ENCODE data around the gene ANK2. TPM values are rescaled to one million over a fixed set of nuclear protein-coding genes. Genes with fewer than 3 reads are reported as not detected.

Gene ANK2
- total and polyA plus RNA-seq, 2 experiments from 2014 or later: 7.7 to 40.4 TPM

GRCh38 chr4:113420938-113421337 is 371.5 kb downstream of the ANK2 start:
- no peak for TF ChIP-seq ZNF331 (CRISPR knock-in tag; IDR thresholded peaks at IDR 0.05; ENCODE audit: low read depth)
- TF ChIP-seq NANOG (IDR thresholded peaks at IDR 0.05; ENCODE audit: borderline replicate concordance): no peak
- no peak for TF ChIP-seq STAT1 (IDR thresholded peaks at IDR 0.05; ENCODE audit: unreplicated experiment)
- no peak for TF ChIP-seq ETS1 (IDR thresholded peaks at IDR 0.05)
- no peak for TF ChIP-seq CTCF (conservative IDR thresholded peaks at IDR 0.05; ENCODE audit: low read depth in 2 of 2)
- no peak for TF ChIP-seq JUNB (IDR thresholded peaks at IDR 0.05; ENCODE audit: unreplicated experiment)
- H3K27me3 ChIP-seq (ENCODE audit: insufficient read depth): no peaks in the 10 kb centered on the region
- no peak overlapping the region for H2AFZ ChIP-seq
- no peaks in the 10 kb centered on the region for H4K20me1 ChIP-seq (replicated peaks; ENCODE audit: insufficient read depth)
- peaks cover 12% of the 10 kb centered on the region; the same call in 2 of the 3 replicates for H3K36me3 Mint-ChIP-seq (ENCODE audit: low read depth)
- DNase-seq (ENCODE audit: low spot score) (no peak), ATAC-seq (no peak)
- no peaks in the 10 kb centered on the region for H3F3A ChIP-seq (replicated peaks; ENCODE audit: low read depth)
- no peak overlapping the region for H3K4me3 ChIP-seq
- no peaks in the 10 kb centered on the region for H3K79me2 ChIP-seq (replicated peaks; ENCODE audit: insufficient read depth)
- H3K4me3 Mint-ChIP-seq: no peak overlapping the region
- H3K27me3 Mint-ChIP-seq (ENCODE audit: insufficient read depth, low read depth, poor library complexity): no peaks in the 10 kb centered on the region
- H3K4me1 ChIP-seq (ENCODE audit: insufficient read depth): no peaks in the 10 kb centered on the region
- H3K9me2 ChIP-seq (ENCODE audit: insufficient read depth): 0 out of 2 replicates have a peak, but pooled peaks cover 4% of the 10 kb centered on the region
- H3K9me3 Mint-ChIP-seq: peaks cover 33% of the 10 kb centered on the region
- H3K27ac ChIP-seq (ENCODE audit: low read depth): no peak overlapping the region
- H3K36me3 ChIP-seq (ENCODE audit: insufficient read depth): peaks cover 13% of the 10 kb centered on the region
- H3K4me2 ChIP-seq: no peak overlapping the region
- H3K27ac Mint-ChIP-seq: no peak overlapping the region
- no peaks in the 10 kb centered on the region for H3K4me1 Mint-ChIP-seq

DNA sequence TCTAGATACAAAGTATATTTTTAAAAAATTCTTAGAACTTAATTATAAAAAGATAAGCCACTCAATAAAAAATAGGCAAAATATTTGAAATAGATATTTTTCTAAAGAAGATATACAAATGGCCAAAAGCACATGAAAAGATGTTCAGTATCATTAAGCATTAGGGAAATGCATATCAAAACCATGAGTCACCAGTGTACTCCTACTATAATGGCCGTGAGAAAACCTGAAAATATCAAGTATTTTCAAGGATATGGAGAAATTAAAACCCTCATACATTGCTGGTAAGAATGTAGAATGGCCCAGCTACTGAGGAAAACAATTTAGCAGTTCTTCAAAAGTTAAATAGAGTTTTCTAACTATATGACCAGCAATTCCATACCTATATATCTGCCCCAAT is 374.2 kb downstream of the ANK2 start:
- Histone ChIP-seq H3K79me2 (replicated peaks; ENCODE audit: insufficient read depth) (no peaks in the 10 kb centered on the region), H3K4me1 (ENCODE audit: insufficient read depth) (no peaks in the 10 kb centered on the region), H3K4me2 (no peak overlapping the region), H2AFZ (no peak overlapping the region), H3K36me3 (ENCODE audit: insufficient read depth) (peaks cover 13% of the 10 kb centered on the region), H4K20me1 (replicated peaks; ENCODE audit: insufficient read depth) (no peaks in the 10 kb centered on the region), H3K27ac (ENCODE audit: low read depth) (no peak overlapping the region), H3K9me2 (ENCODE audit: insufficient read depth) (0 out of 2 replicates have a peak, but pooled peaks cover 4% of the 10 kb centered on the region), H3F3A (replicated peaks; ENCODE audit: low read depth) (no peaks in the 10 kb centered on the region), H3K27me3 (ENCODE audit: insufficient read depth) (no peaks in the 10 kb centered on the region), H3K4me3 (no peak overlapping the region)
- peaks cover 12% of the 10 kb centered on the region; the same call in 2 of the 3 replicates for H3K36me3 Mint-ChIP-seq (ENCODE audit: low read depth)
- no peaks in the 10 kb centered on the region for H3K4me1 Mint-ChIP-seq
- DNase-seq (ENCODE audit: low spot score) (no peak), ATAC-seq (no peak)
- TF ChIP-seq ETS1 (IDR thresholded peaks at IDR 0.05): no peak
- H3K27ac Mint-ChIP-seq: no peak overlapping the region
- H3K9me3 Mint-ChIP-seq: peaks cover 29% of the 10 kb centered on the region
- H3K4me3 Mint-ChIP-seq: no peak overlapping the region
- H3K27me3 Mint-ChIP-seq (ENCODE audit: insufficient read depth, low read depth, poor library complexity): no peaks in the 10 kb centered on the region
